ENCODE measurements around the gene KIAA1328. TPM values are rescaled to one million over a fixed set of nuclear protein-coding genes. Genes with fewer than 3 reads are reported as not detected.

Gene KIAA1328
- total and polyA plus RNA-seq, 9 of the 15 experiments (the other 6 are each of a cell fraction or from before 2014, with no cell fraction given): 4.0 to 8.6 (median 7.4) TPM

GRCh38 chr18:36829362-36830157 is 633 bp downstream of the KIAA1328 start (continued):
- TF ChIP-seq HMGN3 (IDR thresholded peaks at IDR 0.05; ENCODE audit: borderline replicate concordance, extremely low read depth, insufficient read length, low read depth, low read length): no peak
- TF ChIP-seq, protein P1, sequence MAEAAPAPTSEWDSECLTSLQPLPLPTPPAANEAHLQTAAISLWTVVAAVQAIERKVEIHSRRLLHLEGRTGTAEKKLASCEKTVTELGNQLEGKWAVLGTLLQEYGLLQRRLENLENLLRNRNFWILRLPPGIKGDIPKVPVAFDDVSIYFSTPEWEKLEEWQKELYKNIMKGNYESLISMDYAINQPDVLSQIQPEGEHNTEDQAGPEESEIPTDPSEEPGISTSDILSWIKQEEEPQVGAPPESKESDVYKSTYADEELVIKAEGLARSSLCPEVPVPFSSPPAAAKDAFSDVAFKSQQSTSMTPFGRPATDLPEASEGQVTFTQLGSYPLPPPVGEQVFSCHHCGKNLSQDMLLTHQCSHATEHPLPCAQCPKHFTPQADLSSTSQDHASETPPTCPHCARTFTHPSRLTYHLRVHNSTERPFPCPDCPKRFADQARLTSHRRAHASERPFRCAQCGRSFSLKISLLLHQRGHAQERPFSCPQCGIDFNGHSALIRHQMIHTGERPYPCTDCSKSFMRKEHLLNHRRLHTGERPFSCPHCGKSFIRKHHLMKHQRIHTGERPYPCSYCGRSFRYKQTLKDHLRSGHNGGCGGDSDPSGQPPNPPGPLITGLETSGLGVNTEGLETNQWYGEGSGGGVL (CRISPR knock-in tag; IDR thresholded peaks at IDR 0.05): no peak
- no peak for TF ChIP-seq SMAD2 (IDR thresholded peaks at IDR 0.05; ENCODE audit: low read depth, low read length)
- no peak for TF ChIP-seq LEF1 (IDR thresholded peaks at IDR 0.05)
- peak; percentile 40; the same call in 1 of the 2 replicates for TF ChIP-seq JUNB (CRISPR knock-in tag; conservative IDR thresholded peaks at IDR 0.05)
- no peak for TF ChIP-seq ETS2 (tag; IDR thresholded peaks at IDR 0.05; ENCODE audit: borderline replicate concordance, poor library complexity, severe bottlenecking)
- TF ChIP-seq ZNF311 (CRISPR knock-in tag; IDR thresholded peaks at IDR 0.05): no peak
- TF ChIP-seq, protein P2, sequence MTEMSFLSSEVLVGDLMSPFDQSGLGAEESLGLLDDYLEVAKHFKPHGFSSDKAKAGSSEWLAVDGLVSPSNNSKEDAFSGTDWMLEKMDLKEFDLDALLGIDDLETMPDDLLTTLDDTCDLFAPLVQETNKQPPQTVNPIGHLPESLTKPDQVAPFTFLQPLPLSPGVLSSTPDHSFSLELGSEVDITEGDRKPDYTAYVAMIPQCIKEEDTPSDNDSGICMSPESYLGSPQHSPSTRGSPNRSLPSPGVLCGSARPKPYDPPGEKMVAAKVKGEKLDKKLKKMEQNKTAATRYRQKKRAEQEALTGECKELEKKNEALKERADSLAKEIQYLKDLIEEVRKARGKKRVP (CRISPR knock-in tag; IDR thresholded peaks at IDR 0.05): no peak
- peak; percentile 11; the same call in 1 of the 2 replicates for TF ChIP-seq SMARCA5 (IDR thresholded peaks at IDR 0.05)
- no peak for TF ChIP-seq SMC3 (conservative IDR thresholded peaks at IDR 0.05; ENCODE audit: insufficient read depth, low read depth, low read length)
- peak; percentile 87; the same call in 1 of the 2 replicates for TF ChIP-seq NR4A1 (CRISPR knock-in tag; IDR thresholded peaks at IDR 0.05)
- no peak for TF ChIP-seq NR4A1 (tag; IDR thresholded peaks at IDR 0.05)
- no peak for TF ChIP-seq HMG20A (CRISPR knock-in tag; conservative IDR thresholded peaks at IDR 0.05)
- TF ChIP-seq ZNF41 (CRISPR knock-in tag; conservative IDR thresholded peaks at IDR 0.05): no peak
- no peak for TF ChIP-seq TOE1 (IDR thresholded peaks at IDR 0.05; ENCODE audit: borderline replicate concordance)
- no peak for TF ChIP-seq TOE1 (CRISPR knock-in tag; IDR thresholded peaks at IDR 0.05; ENCODE audit: borderline replicate concordance, low read depth)
- TF ChIP-seq, protein P3, sequence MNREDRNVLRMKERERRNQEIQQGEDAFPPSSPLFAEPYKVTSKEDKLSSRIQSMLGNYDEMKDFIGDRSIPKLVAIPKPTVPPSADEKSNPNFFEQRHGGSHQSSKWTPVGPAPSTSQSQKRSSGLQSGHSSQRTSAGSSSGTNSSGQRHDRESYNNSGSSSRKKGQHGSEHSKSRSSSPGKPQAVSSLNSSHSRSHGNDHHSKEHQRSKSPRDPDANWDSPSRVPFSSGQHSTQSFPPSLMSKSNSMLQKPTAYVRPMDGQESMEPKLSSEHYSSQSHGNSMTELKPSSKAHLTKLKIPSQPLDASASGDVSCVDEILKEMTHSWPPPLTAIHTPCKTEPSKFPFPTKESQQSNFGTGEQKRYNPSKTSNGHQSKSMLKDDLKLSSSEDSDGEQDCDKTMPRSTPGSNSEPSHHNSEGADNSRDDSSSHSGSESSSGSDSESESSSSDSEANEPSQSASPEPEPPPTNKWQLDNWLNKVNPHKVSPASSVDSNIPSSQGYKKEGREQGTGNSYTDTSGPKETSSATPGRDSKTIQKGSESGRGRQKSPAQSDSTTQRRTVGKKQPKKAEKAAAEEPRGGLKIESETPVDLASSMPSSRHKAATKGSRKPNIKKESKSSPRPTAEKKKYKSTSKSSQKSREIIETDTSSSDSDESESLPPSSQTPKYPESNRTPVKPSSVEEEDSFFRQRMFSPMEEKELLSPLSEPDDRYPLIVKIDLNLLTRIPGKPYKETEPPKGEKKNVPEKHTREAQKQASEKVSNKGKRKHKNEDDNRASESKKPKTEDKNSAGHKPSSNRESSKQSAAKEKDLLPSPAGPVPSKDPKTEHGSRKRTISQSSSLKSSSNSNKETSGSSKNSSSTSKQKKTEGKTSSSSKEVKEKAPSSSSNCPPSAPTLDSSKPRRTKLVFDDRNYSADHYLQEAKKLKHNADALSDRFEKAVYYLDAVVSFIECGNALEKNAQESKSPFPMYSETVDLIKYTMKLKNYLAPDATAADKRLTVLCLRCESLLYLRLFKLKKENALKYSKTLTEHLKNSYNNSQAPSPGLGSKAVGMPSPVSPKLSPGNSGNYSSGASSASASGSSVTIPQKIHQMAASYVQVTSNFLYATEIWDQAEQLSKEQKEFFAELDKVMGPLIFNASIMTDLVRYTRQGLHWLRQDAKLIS (CRISPR knock-in tag; IDR thresholded peaks at IDR 0.05): no peak
- no peak for TF ChIP-seq C11orf30 (IDR thresholded peaks at IDR 0.05; ENCODE audit: low read depth)

All from K562 (cell line).